T-cell (primary cell): ENCODE data around the gene DSCAM. TPM values are rescaled to one million over a fixed set of nuclear protein-coding genes. Genes with fewer than 3 reads are reported as not detected.
A peak's percentile ranks its signal among the peaks of the same experiment; 100 is the strongest.

ENCODE experiments used
- ATAC-seq, 4 experiments: fragments of 200-7000 bp in 3 of 4; fragments of 150-1000 bp in 1 of 4; cut with Tn5 transposase; replicated peaks in 1 of 4; 1 replicate in 3 of 4; 2 replicates in 1 of 4; pipeline ENCODE4 v1.10.0; 2021; ENCODE audit warnings: moderate library complexity in 3 of 4, mild to moderate bottlenecking in 2 of 4, moderate number of reproducible peaks in 1 of 4
- CTCF ChIA-PET, 2 donors: fragments of 300-600 bp; sonication (Branson Sonifier 250); formaldehyde crosslinking; loops; one replicate each; lab custom pipeline; 2022; ENCODE audit warnings: antibody characterized with exemption in 2 of 2; lab: Charles Lee
- POLR2A ChIA-PET, 2 donors: fragments of 300-600 bp; sonication (Branson Sonifier 250); formaldehyde crosslinking; loops; one replicate each; lab custom pipeline; 2022; ENCODE audit warnings: antibody characterized with exemption in 2 of 2; lab: Charles Lee
- DNase-seq, 35 experiments: peaks; one replicate each; pipeline versions ENCODE4 v3.0.0 to v3.0.0-alpha.2; 2013 to 2023
- H3K27ac ChIP-seq: one replicate; pipeline ENCODE4 v1.5.1; 2013; ENCODE audit warnings: low read length
- H3K27me3 ChIP-seq, 2 experiments: replicated peaks in 1 of 2; 1 replicate in 1 of 2; 2 replicates in 1 of 2; pipeline versions ENCODE4 v1.6.1 to v1.7.0; 2013; ENCODE audit warnings: low read length in 1 of 2, mixed read lengths in 1 of 2; ENCODE audit not compliant: control insufficient read depth in 2 of 2, insufficient read depth in 2 of 2; ENCODE audit errors: extremely low read depth in 1 of 2
- H3K36me3 ChIP-seq, 2 donors: 1 replicate in 1 of 2; 2 replicates in 1 of 2; pipeline versions ENCODE4 v1.6.1 to v1.7.0; 2013; ENCODE audit warnings: low read length in 1 of 2; ENCODE audit not compliant: control insufficient read depth in 2 of 2, insufficient read depth in 1 of 2; ENCODE audit errors: extremely low read depth in 1 of 2
- H3K4me1 ChIP-seq, 2 experiments: 1 replicate in 1 of 2; 2 replicates in 1 of 2; pipeline versions ENCODE4 v1.6.1 to v1.7.0; 2013; ENCODE audit warnings: low read length in 2 of 2, mixed read lengths in 1 of 2; ENCODE audit not compliant: insufficient read depth in 2 of 2, control insufficient read depth in 1 of 2; ENCODE audit errors: extremely low read depth in 1 of 2
- H3K4me3 ChIP-seq, 2 donors: 1 replicate in 1 of 2; 2 replicates in 1 of 2; pipeline versions ENCODE4 v1.5.1 to v1.7.0; 2013; ENCODE audit warnings: mild to moderate bottlenecking in 2 of 2, low read length in 1 of 2, moderate library complexity in 1 of 2; ENCODE audit not compliant: control insufficient read depth in 1 of 2; ENCODE audit errors: extremely low read depth in 1 of 2
- H3K9me3 ChIP-seq: 2 replicates; pipeline ENCODE4 v1.7.0; 2013
- H3K27ac Mint-ChIP-seq, 2 donors: one replicate each; pipeline ENCODE4 v1.8.0; 2020 to 2021; ENCODE audit warnings: mild to moderate bottlenecking in 2 of 2, mixed read lengths in 2 of 2
- H3K27me3 Mint-ChIP-seq, 2 donors: one replicate each; pipeline ENCODE4 v1.8.0; 2021 to 2022; ENCODE audit warnings: mixed read lengths in 2 of 2
- H3K36me3 Mint-ChIP-seq: one replicate; pipeline ENCODE4 v1.8.0; 2021; ENCODE audit warnings: mixed read lengths
- H3K4me1 Mint-ChIP-seq, 3 donors: one replicate each; pipeline ENCODE4 v1.8.0; 2020 to 2022; ENCODE audit warnings: mixed read lengths in 3 of 3, mild to moderate bottlenecking in 1 of 3
- H3K4me3 Mint-ChIP-seq, 3 donors: one replicate each; pipeline ENCODE4 v1.8.0; 2020 to 2022; ENCODE audit warnings: mild to moderate bottlenecking in 3 of 3, mixed read lengths in 3 of 3, moderate library complexity in 3 of 3
- H3K9me3 Mint-ChIP-seq, 3 donors: one replicate each; pipeline ENCODE4 v1.8.0; 2020 to 2022; ENCODE audit warnings: mixed read lengths in 3 of 3
- WGBS: methylation state at CpG from one replicate; pipeline ENCODE4 v1.1.5; 2013; ENCODE audit warnings: missing lambda C conversion rate; ENCODE audit not compliant: insufficient coverage; 5-methylcytosine and 5-hydroxymethylcytosine counted together
- total RNA-seq, 35 experiments: library from RNA in 6 of 35; stranded (reverse) in 6 of 35; fragments of 120-200 nt in 1 of 35; gene quantifications; one replicate each; pipeline versions ENCODE4 v1.2.1 to v1.2.4 and lab custom pipeline; 2013 to 2026

DSCAM gene
- total RNA-seq, 5 donors from 2014 or later (not counting 1 experiment from before 2014, with no cell fraction given) = not detected

GRCh38 chr21:40143822-40144525, 703.0 kb downstream of the DSCAM start:
- no peaks in the 10 kb centered on the region for H3K4me1 Mint-ChIP-seq
- CTCF ChIA-PET = interaction anchor here in 1 of 2 donors (0.7 kb wide), 1 partner anchor 558 kb away, joined by 3 read pairs; no protein-coding TSS in a partner anchor
- no peaks in the 10 kb centered on the region for H3K27me3 Mint-ChIP-seq
- no peaks in the 10 kb centered on the region for H3K4me1 ChIP-seq
- no peaks in the 10 kb centered on the region for H3K9me3 Mint-ChIP-seq
- ATAC-seq (no peak), DNase-seq (peak in 8 of 35 experiments; percentile 2 to 32 (median 8))
- H3K4me3 ChIP-seq = no peak overlapping the region
- no peak overlapping the region for H3K27ac ChIP-seq
- POLR2A ChIA-PET = no interaction called here
- no peaks in the 10 kb centered on the region for H3K36me3 ChIP-seq
- WGBS = 67% methylated on average over 14 of the region's 20 CpGs
- H3K9me3 ChIP-seq = no peaks in the 10 kb centered on the region
- H3K4me3 Mint-ChIP-seq = no peak overlapping the region
- no peak overlapping the region for H3K27ac Mint-ChIP-seq
- no peaks in the 10 kb centered on the region for H3K27me3 ChIP-seq
- no peaks in the 10 kb centered on the region for H3K36me3 Mint-ChIP-seq

DNA sequence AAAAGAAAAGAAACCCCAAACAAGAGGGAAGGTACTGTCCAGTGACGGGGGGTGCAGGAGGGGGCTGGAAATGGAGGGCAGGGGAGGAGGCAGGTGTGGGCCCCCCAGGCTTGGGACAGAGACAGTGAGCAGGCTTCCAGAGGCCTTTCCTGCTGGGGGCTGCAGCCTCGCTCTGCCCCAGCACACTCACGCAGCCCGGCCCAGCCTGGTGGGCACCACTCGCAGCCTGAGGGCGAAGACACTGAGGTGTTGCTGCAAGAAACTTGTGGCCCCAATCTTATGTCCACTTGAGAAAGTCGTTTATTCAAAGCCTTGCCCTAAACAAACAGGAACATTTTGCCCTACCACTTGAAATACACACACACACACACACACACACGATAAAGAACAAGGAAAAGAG, 705.3 kb downstream of the DSCAM start:
- Histone ChIP-seq H3K27me3 (no peaks in the 10 kb centered on the region), H3K9me3 (no peaks in the 10 kb centered on the region), H3K27ac (no peak overlapping the region), H3K4me3 (no peak overlapping the region), H3K36me3 (no peaks in the 10 kb centered on the region), H3K4me1 (no peaks in the 10 kb centered on the region)
- no peaks in the 10 kb centered on the region for H3K36me3 Mint-ChIP-seq
- CTCF ChIA-PET = no interaction called here
- ATAC-seq (no peak), DNase-seq (no peak)
- 93% methylated on average over 3 of the region's 8 CpGs for WGBS
- H3K27me3 Mint-ChIP-seq = no peaks in the 10 kb centered on the region
- POLR2A ChIA-PET = no interaction called here
- H3K9me3 Mint-ChIP-seq = no peaks in the 10 kb centered on the region
- no peak overlapping the region for H3K4me3 Mint-ChIP-seq
- H3K4me1 Mint-ChIP-seq = no peaks in the 10 kb centered on the region
- no peak overlapping the region for H3K27ac Mint-ChIP-seq

- no peak for DNase-seq
- H3K27ac Mint-ChIP-seq = no peak overlapping the region
- H3K36me3 Mint-ChIP-seq = no peaks in the 10 kb centered on the region
- no peaks in the 10 kb centered on the region for H3K9me3 Mint-ChIP-seq
- H3K27ac ChIP-seq = no peak overlapping the region
- ATAC-seq = no peak
- H3K27me3 ChIP-seq = no peaks in the 10 kb centered on the region
- H3K36me3 ChIP-seq = no peaks in the 10 kb centered on the region
- 75% methylated on average over 2 of the region's 3 CpGs for WGBS
- no peaks in the 10 kb centered on the region for H3K4me1 ChIP-seq
- ChIA-PET POLR2A (no interaction called here), CTCF (no interaction called here)
- H3K27me3 Mint-ChIP-seq = no peaks in the 10 kb centered on the region
- H3K4me3 ChIP-seq = no peak overlapping the region
- H3K4me1 Mint-ChIP-seq = no peaks in the 10 kb centered on the region
- no peaks in the 10 kb centered on the region for H3K9me3 ChIP-seq
- no peak overlapping the region for H3K4me3 Mint-ChIP-seq
These were observed 706.3 kb downstream of the DSCAM start for GRCh38 chr21:40140675-40141074.

- Mint-ChIP-seq H3K4me3 (no peak overlapping the region), H3K27ac (no peak overlapping the region), H3K4me1 (no peaks in the 10 kb centered on the region), H3K36me3 (no peaks in the 10 kb centered on the region), H3K27me3 (no peaks in the 10 kb centered on the region), H3K9me3 (no peaks in the 10 kb centered on the region)
- Histone ChIP-seq H3K4me3 (no peak overlapping the region), H3K4me1 (no peaks in the 10 kb centered on the region), H3K27ac (no peak overlapping the region), H3K9me3 (no peaks in the 10 kb centered on the region), H3K27me3 (no peaks in the 10 kb centered on the region), H3K36me3 (no peaks in the 10 kb centered on the region)
- ChIA-PET CTCF (interaction anchor here in 1 of 2 donors (0.7 kb wide), 1 partner anchor 12 kb away, joined by 4 read pairs; no protein-coding TSS in a partner anchor), POLR2A (no interaction called here)
- DNase-seq (no peak), ATAC-seq (no peak)
- WGBS = 77% methylated on average over 5 of the region's 5 CpGs
These were observed 707.3 kb downstream of the DSCAM start for GRCh38 chr21:40139636-40140035.

GRCh38 chr21:40136571-40136970, 710.4 kb downstream of the DSCAM start:
- Mint-ChIP-seq H3K27me3 (peaks cover 0 to 4% of the 10 kb centered on the region in 2 donors), H3K36me3 (no peaks in the 10 kb centered on the region), H3K4me3 (no peak overlapping the region), H3K9me3 (peaks cover 0 to 5% (median 0%) of the 10 kb centered on the region in 3 donors), H3K4me1 (no peaks in the 10 kb centered on the region), H3K27ac (no peak overlapping the region)
- H3K9me3 ChIP-seq = no peaks in the 10 kb centered on the region
- no peak overlapping the region for H3K4me3 ChIP-seq
- no peaks in the 10 kb centered on the region for H3K4me1 ChIP-seq
- H3K27ac ChIP-seq = no peak overlapping the region
- 93% methylated on average over 3 of the region's 7 CpGs for WGBS
- CTCF ChIA-PET = no interaction called here
- DNase-seq (no peak), ATAC-seq (no peak)
- H3K27me3 ChIP-seq = no peaks in the 10 kb centered on the region
- no peaks in the 10 kb centered on the region for H3K36me3 ChIP-seq
- POLR2A ChIA-PET = no interaction called here

GRCh38 chr21:40134731-40135492, 712.0 kb downstream of the DSCAM start:
- Mint-ChIP-seq H3K4me1 (no peaks in the 10 kb centered on the region), H3K4me3 (no peak overlapping the region), H3K36me3 (no peaks in the 10 kb centered on the region), H3K27ac (no peak overlapping the region), H3K9me3 (peaks cover 0 to 5% (median 0%) of the 10 kb centered on the region in 3 donors), H3K27me3 (peaks cover 0 to 4% of the 10 kb centered on the region in 2 donors)
- Histone ChIP-seq H3K4me1 (no peaks in the 10 kb centered on the region), H3K27ac (no peak overlapping the region), H3K9me3 (no peaks in the 10 kb centered on the region), H3K4me3 (no peak overlapping the region), H3K36me3 (no peaks in the 10 kb centered on the region), H3K27me3 (no peaks in the 10 kb centered on the region)
- CTCF ChIA-PET = no interaction called here
- 79% methylated on average over 4 of the region's 9 CpGs for WGBS
- ATAC-seq (no peak), DNase-seq (no peak)
- POLR2A ChIA-PET = interaction anchor here in 1 of 2 donors (0.6 kb wide), 1 partner anchor 994 kb away, joined by 3 read pairs; no protein-coding TSS in a partner anchor
